GM12865 (cell line): ENCODE data around the gene TSKU.

ENCODE experiments used
- DNase-seq: peaks from one replicate; pipeline ENCODE4 v3.0.0; 2010; ENCODE audit warnings: low read depth
- H3K4me3 ChIP-seq: 2 replicates; pipeline ENCODE4 v1.5.1; 2011; ENCODE audit warnings: mild to moderate bottlenecking, low read depth, low read length, control low read depth
- CTCF ChIP-seq: IDR thresholded peaks from 2 replicates; pipeline ENCODE4 v1.5.1; 2011; ENCODE audit warnings: low read length, control low read depth, low read depth, inconsistent platforms; ENCODE audit not compliant: insufficient read depth; ENCODE audit errors: missing control alignments

Gene TSKU

GRCh38 chr11:76745561-76746207, 37.5 kb upstream of the TSKU start:
- no peak for TF ChIP-seq CTCF
- H3K4me3 ChIP-seq: no peak overlapping the region
- DNase-seq: no peak

GRCh38 chr11:76747153-76747914, 35.8 kb upstream of the TSKU start:
- H3K4me3 ChIP-seq: no peak overlapping the region
- no peak for DNase-seq
- TF ChIP-seq CTCF: no peak

- no peak overlapping the region for H3K4me3 ChIP-seq
- no peak for TF ChIP-seq CTCF
- no peak for DNase-seq
Measured at GRCh38 chr11:76747915-76748860, 35.0 kb upstream of the TSKU start.

- H3K4me3 ChIP-seq: no peak overlapping the region
- no peak for DNase-seq
- no peak for TF ChIP-seq CTCF
Measured at GRCh38 chr11:76748948-76749347, 34.2 kb upstream of the TSKU start.

GRCh38 chr11:76750067-76750466, 33.1 kb upstream of the TSKU start:
- no peak for DNase-seq
- TF ChIP-seq CTCF: no peak
- H3K4me3 ChIP-seq: no peak overlapping the region

- TF ChIP-seq CTCF: no peak
- no peak overlapping the region for H3K4me3 ChIP-seq
- no peak for DNase-seq
Measured at GRCh38 chr11:76750746-76751145, 32.4 kb upstream of the TSKU start.
